Activated CD4-positive, alpha-beta T cell treated with anti-CD3 and anti-CD28 coated beads for 1 hour (primary cell): Measurements from ENCODE around the gene TMEM132D.

ENCODE experiments used
- DNase-seq: peaks from one replicate; pipeline ENCODE4 v3.0.0-alpha.2; 2020

Gene TMEM132D

DNA sequence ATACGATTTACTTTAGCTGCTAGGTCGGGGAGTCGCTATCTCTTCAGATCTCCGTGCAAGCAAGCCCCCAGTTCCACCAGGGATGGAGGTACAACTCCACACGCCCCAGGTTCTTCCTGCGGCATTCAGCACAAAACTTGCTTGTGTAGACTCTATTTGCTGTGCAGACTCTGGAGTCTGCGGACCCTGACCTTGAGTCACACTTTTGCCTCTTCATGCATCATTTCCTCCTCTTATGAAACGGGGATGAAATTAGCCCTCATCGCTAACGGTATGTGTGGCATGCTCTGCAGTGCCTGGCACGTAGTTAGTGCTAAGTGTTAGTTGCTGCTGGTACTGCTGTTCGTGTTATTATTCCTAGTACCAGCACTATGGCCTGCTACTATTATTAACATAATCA, 84.4 kb downstream of the TMEM132D start:
- DNase-seq: no peak

GRCh38 chr12:129815846-129816245, 88.0 kb downstream of the TMEM132D start:
- DNase-seq: no peak

DNA sequence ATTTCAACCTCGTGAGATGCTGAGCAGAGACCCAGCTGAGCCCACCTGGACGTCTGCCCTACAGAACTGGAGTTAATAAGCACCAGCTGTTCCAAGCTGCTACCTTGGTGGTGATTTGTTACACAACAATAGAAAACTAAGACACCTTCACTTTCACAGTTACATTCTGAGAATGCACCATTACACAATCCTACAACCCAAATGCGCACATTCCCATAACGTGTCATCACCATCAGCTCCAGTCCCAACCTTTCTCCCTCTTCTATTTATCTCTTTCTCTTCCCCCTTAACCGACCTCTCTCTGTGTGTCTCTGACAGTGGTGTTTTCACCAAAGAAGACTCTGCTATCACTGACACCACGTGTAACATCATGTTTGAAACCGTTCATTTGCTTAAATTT, 91.9 kb downstream of the TMEM132D start:
- DNase-seq: no peak

DNA sequence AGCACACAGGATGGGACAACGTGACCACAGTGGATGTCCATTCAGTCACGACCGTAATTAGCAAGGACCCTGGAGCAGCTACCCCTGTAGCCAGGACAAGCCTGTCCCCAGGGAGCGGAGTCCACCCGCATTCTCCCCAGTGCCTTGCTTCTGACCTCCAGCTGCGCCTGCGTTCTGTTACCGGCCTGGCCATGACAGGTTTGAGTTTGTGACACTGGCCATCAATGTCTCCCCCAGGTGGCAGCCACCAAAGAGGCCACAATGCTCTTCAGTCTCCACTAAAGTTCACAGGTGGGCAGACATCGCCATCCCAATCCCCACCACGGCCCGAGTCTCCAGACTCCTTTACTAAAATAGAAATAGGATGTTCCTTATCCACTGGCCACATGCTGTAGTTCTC, 96.7 kb downstream of the TMEM132D start:
- DNase-seq: no peak

- no peak for DNase-seq
Measured at GRCh38 chr12:129791396-129791795, 112.4 kb downstream of the TMEM132D start.

DNA sequence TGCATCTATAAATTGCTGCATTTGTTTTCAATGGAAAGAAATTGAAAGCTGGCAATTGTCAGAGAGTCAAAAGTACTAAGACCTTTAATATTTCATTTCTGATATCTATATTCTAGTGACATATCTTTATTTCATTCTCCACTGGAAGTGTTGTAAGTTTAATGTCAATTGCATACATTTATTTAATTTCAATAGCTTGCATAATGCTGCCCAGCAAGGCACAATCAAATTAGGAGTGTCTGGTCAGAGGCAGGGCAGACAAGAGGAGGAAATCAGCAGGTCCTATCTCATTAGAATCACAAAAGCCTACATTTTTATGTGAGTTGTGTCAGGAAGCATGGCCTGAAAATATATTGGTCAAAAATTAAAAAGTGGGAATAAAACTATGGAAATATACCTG, 112.9 kb downstream of the TMEM132D start:
- no peak for DNase-seq

DNA sequence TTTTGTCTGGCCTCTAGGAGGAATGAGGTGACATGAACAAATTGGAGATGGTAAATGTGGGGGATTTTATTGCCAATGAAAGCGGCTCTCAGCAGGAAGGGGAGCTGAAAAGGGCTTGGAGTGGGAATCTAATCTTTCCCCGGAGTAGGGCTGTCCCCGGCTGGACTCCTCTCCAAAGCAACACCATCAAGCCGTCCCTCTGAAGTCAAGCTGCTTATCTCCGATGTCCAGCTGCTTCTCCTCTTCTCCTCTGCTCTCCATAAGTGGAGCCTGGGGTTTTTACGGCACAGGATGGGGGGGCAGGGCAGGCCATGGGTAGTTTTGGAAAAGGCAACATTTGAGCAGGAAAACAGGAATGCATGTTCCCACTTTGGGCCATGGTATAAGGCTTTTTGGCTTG, 113.5 kb downstream of the TMEM132D start:
- DNase-seq: no peak

DNA sequence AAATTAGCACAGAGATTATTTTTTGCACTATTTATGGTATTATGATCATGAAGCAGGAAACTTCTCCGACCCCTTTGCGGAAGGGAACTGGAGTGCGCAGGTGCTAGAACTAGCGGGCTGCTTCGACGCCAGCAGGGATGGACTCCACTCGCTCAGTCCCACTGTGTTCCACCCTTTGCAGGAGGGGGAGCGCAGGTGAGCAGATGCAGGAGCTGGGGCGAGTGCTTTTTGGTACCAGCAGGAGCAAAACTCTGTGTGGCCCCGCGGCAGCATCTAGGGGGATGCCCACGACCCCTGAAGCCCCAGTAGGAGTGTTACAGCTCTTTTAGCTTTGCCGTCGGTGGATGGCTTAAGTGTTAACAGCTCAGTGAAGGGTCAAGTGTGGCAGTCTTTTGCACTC, 113.9 kb downstream of the TMEM132D start:
- no peak for DNase-seq

- no peak for DNase-seq
Measured at GRCh38 chr12:129788506-129789084, 115.2 kb downstream of the TMEM132D start.

DNA sequence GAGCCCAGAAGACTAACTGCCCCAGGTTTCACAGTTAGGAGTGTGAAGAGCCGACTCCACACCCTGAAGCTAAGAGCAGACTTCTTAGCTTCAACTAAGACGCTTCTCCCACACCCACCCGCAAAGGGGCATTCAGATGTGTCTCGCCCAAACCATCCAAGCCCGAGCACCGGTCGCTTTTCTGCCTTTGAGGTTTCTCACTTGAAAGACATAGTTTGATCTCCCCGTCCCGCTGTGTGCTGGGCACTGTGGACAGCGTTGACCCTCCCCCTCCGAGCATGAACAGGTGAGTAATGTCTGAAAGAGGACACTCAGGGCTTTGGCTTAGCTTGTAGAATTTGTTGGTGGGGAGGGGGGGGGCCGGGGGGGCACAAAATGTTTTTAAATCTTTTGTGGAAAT, 123.8 kb downstream of the TMEM132D start:
- no peak for DNase-seq

DNA sequence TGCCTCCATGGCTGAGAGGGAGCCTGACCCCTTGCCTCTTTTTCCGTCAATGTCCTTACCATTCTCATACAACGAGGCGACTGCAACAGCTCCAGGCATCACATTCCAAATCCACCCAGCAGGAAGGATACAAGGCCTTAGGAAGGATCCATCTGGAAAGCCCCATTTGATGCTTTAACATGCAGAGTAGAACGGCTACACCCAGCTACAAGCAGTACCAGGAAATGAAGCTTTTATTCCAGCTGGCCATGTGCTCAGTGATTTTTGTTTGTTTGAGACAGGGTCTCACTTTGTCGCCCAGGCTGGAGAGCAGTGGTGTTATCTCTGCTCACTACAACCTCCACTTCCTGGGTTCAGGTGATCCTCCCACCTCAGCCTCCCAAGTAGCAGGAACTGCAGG, 124.8 kb downstream of the TMEM132D start:
- no peak for DNase-seq

GRCh38 chr12:129776977-129777667, 126.7 kb downstream of the TMEM132D start:
- no peak for DNase-seq

GRCh38 chr12:129772501-129773493, 131.0 kb downstream of the TMEM132D start:
- DNase-seq: no peak

GRCh38 chr12:129771238-129771637, 132.6 kb downstream of the TMEM132D start:
- DNase-seq: no peak

- no peak for DNase-seq
Measured at GRCh38 chr12:129765719-129766118, 138.1 kb downstream of the TMEM132D start.

DNA sequence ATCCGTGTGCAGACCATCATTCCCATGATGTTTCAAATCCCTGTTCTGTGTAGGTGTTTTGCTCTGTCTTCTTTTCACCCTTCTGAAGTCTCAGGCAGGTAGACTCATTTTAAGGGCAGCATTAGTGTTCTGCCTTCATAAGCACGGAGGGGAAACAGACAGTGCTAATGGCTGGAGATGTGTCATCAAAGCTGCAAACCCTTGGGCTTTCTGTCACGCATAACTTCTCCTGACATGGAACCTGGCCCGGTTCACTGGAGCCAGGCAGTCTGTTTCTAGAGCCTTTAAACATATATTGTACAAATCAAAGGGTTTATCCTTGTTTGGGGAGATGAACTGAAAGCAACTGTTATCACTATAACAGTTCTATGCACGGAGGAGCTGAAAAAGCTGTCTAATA, 141.4 kb downstream of the TMEM132D start:
- no peak for DNase-seq

GRCh38 chr12:129753586-129753985, 150.2 kb downstream of the TMEM132D start:
- DNase-seq: no peak

DNA sequence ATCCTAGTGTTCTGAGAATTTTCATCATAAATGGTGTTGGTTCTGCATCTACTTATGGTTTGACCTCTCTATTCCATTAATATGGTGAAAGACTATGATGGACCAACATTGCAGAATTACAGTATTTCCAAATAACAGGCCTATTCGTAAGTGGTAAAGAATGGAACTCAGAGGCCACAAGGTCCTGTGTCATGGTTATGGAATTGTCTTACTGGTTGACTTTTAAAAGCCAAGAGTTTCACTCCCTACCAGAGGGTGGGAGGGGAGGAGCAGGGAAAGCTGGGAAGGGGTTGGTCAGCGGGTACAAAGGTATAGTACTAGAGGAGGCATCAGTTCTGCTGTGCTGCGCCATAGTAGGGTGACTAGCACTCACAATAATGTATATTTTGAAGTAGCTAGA, 153.4 kb downstream of the TMEM132D start:
- no peak for DNase-seq

DNA sequence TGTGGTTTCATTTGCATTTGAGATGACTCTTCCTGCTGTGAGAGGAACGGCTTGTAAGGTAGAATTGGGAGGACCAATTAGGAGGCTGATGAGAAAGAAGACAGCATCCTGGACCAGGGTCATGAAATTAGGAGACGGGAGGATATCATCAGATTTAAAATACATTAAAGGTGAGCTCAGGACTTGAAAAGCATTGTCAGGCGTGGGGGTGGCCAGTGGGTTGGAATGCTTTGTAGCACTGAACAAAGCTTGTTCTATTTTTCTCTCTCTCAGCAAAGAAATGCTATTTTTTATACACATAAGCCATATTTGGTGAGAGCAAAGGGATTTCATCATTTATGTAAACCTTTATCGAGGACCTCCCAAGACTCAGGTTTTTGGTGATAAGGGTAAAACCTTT, 157.5 kb downstream of the TMEM132D start:
- no peak for DNase-seq

GRCh38 chr12:129729170-129729569, 174.7 kb downstream of the TMEM132D start:
- no peak for DNase-seq

- no peak for DNase-seq
Measured at GRCh38 chr12:129727100-129727499, 176.7 kb downstream of the TMEM132D start.

GRCh38 chr12:129723260-129723659, 180.6 kb downstream of the TMEM132D start:
- DNase-seq: no peak

DNA sequence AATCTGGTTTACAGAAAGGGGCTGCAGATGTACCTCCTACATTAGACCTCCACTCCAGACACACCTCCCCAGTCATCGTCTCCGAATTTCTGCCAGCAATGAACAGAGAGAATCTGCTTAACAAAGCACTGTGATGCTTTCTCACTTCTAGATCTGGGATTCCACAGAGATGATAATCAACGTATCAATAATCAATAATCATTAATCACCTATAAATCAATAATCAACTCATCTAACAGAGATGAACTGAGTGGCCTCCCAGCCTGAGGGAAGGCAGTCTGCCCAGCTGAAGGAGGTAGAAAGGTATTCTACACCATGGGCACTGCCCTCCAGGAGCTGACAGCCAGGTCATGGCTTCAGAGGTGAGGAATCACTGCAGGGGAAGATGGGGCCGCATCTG, 183.2 kb downstream of the TMEM132D start:
- DNase-seq: no peak

GRCh38 chr12:129719416-129719815, 184.4 kb downstream of the TMEM132D start:
- no peak for DNase-seq
